GM10248 (cell line): ENCODE results near the gene COPZ2.
"Not testable (repeated sequence)": the region's sequence is repeated elsewhere in the genome, so short reads cannot be mapped to it uniquely, and the experiment has no call there.

ENCODE experiments used
- CTCF ChIA-PET: fragments of 300-600 bp; sonication (Branson Sonifier 250); formaldehyde crosslinking; extraction: SDS; loops from one replicate; lab custom pipeline; 2021; ENCODE audit warnings: antibody characterized with exemption; lab: Yijun Ruan, JAX
- POLR2A ChIA-PET: fragments of 350-650 bp; sonication (Branson Sonifier 250); formaldehyde crosslinking; extraction: SDS; loops from one replicate; lab custom pipeline; 2020; ENCODE audit warnings: antibody characterized with exemption; lab: Yijun Ruan, JAX
- DNase-seq: peaks from one replicate; pipeline ENCODE4 v3.0.0; 2012; ENCODE audit errors: extremely low spot score
- TF ChIP-seq, protein P1 (sequence below): IDR thresholded peaks from 2 replicates; pipeline ENCODE4 v1.5.1; 2012; ENCODE audit warnings: mild to moderate bottlenecking, low read depth; ENCODE audit errors: extremely low read depth, missing control alignments, control extremely low read depth

The COPZ2 gene

GRCh38 chr17:48071654-48072053 lies 34.1 kb upstream of the COPZ2 start:
- DNase-seq: no peak
- ChIA-PET CTCF (interaction anchor here (1.0 to 13.5 kb wide), 4 partner anchors 10 to 43 kb away, joined by 3 to 214 read pairs (median 99); no protein-coding TSS in a partner anchor), POLR2A (no interaction called here)
- TF ChIP-seq, protein P1, sequence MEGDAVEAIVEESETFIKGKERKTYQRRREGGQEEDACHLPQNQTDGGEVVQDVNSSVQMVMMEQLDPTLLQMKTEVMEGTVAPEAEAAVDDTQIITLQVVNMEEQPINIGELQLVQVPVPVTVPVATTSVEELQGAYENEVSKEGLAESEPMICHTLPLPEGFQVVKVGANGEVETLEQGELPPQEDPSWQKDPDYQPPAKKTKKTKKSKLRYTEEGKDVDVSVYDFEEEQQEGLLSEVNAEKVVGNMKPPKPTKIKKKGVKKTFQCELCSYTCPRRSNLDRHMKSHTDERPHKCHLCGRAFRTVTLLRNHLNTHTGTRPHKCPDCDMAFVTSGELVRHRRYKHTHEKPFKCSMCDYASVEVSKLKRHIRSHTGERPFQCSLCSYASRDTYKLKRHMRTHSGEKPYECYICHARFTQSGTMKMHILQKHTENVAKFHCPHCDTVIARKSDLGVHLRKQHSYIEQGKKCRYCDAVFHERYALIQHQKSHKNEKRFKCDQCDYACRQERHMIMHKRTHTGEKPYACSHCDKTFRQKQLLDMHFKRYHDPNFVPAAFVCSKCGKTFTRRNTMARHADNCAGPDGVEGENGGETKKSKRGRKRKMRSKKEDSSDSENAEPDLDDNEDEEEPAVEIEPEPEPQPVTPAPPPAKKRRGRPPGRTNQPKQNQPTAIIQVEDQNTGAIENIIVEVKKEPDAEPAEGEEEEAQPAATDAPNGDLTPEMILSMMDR: no peak

- TF ChIP-seq, protein P1: no peak
- CTCF ChIA-PET: interaction anchor here (1.0 to 17.2 kb wide), 2 partner anchors 8 to 45 kb away, joined by 3 to 214 read pairs; no protein-coding TSS in a partner anchor
- no peak for DNase-seq
- POLR2A ChIA-PET: no interaction called here
Observed at GRCh38 chr17:48070195-48070594, 32.6 kb upstream of the COPZ2 start.

DNA sequence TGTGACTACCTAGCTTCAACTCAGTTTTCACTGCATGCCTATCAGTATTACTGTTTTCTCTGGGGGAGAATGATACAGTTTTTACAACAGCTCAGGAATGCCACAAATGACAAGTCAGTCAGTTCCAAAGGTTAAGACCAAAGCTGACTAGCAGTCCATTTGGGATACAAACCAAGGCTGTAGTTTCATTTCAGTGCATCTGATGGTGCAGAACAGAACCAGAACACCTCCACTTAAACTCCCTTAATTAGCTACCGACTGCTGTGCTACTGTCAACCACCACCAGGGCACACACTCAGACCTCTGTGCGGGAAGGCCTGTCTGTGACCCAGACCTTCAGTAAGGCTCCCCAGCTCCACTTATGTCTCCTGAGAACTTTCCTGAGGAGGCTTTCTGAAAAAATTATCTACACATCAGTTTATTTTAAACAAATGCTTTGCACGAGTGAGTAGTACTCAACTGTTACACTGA lies 30.9 kb upstream of the COPZ2 start:
- TF ChIP-seq, protein P1: no peak
- DNase-seq: no peak
- CTCF ChIA-PET: interaction anchor here (0.8 to 17.2 kb wide), 7 partner anchors 9 to 98 kb away, joined by 3 to 214 read pairs (median 7); partner anchors contain the start of genes CDK5RAP3 and NFE2L1
- POLR2A ChIA-PET: no interaction called here

GRCh38 chr17:48067808-48068207 lies 30.2 kb upstream of the COPZ2 start:
- DNase-seq, POLR2A ChIA-PET: not testable (repeated sequence)
- CTCF ChIA-PET: interaction anchor here (0.8 to 17.2 kb wide), 7 partner anchors 10 to 97 kb away, joined by 3 to 214 read pairs (median 7); partner anchors contain the start of genes CDK5RAP3 and NFE2L1

- ChIA-PET CTCF (interaction anchor here (2.3 to 17.2 kb wide), 3 partner anchors 10 to 41 kb away, joined by 27 to 214 read pairs (median 33); no protein-coding TSS in a partner anchor), POLR2A (no interaction called here)
- TF ChIP-seq, protein P1: no peak
- no peak for DNase-seq
Observed at GRCh38 chr17:48067245-48067644, 29.6 kb upstream of the COPZ2 start.

- no peak for DNase-seq
- POLR2A ChIA-PET: no interaction called here
Observed at GRCh38 chr17:48066656-48067055, 29.1 kb upstream of the COPZ2 start.

More at GRCh38 chr17:48066656-48067055, 29.1 kb upstream of the COPZ2 start:
- CTCF ChIA-PET: interaction anchor here (2.3 to 17.2 kb wide), 3 partner anchors 10 to 40 kb away, joined by 27 to 214 read pairs (median 33); no protein-coding TSS in a partner anchor
- TF ChIP-seq, protein P1: no peak
